Inflammatory macrophage treated with lipopolysaccharide for 1 hour (primary cell): Measurements from ENCODE around the gene TMEM222.

ENCODE experiments used
- DNase-seq, 2 donors: peaks; one replicate each; pipeline ENCODE4 v3.0.0-alpha.2; 2020 to 2022

TMEM222 gene

GRCh38 chr1:27360159-27361043 lies 38.4 kb downstream of the TMEM222 start:
- no peak for DNase-seq

DNA sequence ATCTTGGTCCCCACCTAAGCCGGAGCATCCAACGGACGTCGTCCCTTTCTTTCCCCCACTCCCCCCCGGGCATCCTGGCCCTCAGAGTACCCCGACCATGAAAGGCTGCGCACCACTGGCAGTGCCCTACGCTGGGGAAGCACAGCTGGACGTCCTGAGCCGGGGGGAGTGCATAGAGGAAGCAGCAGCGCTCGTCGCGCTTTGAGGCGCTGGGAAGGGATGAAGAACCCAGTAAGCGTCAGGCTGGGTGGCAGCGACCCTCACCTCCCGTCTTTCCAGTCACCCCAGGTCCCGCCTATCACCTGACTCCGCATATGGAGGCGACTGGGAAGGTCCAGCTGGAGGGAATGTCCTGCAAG lies 39.1 kb downstream of the TMEM222 start:
- DNase-seq = no peak

GRCh38 chr1:27361553-27361952 lies 39.6 kb downstream of the TMEM222 start:
- no peak for DNase-seq

- DNase-seq = no peak
These were observed 42.1 kb downstream of the TMEM222 start for GRCh38 chr1:27363766-27364695.

- DNase-seq = no peak
These were observed 42.9 kb downstream of the TMEM222 start for GRCh38 chr1:27364696-27365371.

DNA sequence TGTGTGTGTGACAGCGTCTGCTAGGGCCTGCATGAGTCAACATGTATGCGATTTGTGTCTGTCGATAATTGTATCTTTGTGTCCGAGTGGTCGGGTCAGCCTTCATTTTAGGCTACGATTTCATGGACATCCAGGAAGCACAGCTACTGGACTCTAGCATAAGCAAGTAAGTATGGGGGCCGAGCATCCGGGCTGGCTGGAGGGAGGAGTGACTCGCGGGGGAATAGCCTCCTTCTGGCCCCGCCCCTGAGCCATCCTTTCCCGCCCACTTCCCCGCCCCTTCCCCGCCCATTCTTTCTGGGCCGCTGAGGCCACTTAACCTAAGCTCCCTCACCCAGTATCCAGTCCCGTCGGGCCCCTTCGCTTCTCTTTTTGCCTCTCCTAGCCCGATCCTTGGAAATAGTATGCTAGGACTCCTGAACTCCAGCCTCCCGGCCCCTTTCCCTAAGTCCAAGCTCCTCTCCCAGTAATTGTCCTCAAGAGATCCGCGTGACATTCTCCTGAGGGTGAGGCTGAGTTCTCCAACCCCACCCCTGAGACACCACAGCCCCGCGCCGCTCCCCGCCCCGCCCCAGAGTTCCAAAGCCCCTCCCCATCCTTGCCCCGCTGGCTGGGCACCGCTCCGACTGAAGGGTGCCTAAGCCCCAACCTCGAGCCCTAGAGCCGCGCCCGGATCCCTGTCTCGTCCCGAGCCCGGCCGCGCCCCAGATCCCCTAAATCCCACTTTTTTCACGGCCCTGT lies 43.6 kb downstream of the TMEM222 start:
- DNase-seq = peak; percentile 78 to 93

DNA sequence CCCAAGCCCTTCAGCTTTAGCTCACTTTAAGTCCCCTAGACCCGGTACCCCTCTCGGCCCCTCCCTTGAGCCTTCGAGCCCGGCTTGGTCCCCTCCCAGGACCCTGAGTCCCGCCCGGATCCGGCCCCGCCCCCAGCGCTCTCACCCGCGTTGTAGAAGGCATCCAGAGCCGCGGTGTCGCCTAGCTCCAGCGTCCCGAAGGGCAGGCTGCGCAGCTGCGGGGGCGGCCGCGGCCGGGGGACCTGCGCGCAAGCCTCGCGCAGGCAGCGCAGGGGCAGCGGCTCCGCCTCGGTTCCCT lies 44.1 kb downstream of the TMEM222 start:
- DNase-seq = peak; percentile 71 to 74

DNA sequence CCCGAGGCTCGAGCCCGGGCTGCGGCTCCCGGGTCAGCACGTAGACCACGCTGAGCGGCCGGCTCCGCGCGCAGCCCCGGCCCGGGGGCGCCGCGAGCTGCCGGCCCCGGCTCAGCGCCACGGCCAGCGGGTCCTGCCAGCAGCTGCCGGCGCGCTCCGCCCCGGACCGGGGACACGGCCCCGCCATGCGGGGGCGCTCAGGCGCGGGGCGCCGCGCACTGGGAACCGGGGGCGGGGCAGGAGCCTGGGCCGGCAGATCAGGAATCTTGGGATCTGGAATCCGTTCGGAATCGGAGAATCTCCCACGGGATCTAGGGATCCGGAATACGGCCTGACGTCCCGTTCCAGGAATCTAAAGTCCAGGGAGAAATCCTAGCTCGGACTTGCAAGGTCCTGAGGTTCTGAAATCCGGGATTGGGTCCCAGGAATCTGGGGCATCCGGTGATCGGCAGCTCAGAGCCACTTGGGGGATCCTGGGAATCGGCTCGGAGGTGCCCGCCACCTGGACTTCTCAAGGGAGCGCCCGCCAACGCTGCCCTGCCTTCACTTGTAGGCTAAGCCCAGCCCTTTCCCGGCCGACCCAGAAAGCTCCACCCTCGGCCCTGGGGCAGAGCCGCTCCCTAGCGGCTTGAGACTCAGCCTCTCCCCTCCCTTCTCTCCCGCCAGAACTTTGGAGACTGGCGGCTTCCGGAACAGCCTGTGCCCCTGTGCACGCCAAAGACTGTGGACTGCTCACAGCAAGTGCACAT lies 44.6 kb downstream of the TMEM222 start, which contains the start of gene MAP3K6:
MAP3K6 (minus strand) TSS at position 551 of the 749 bp plus-strand sequence; CDS start at position 187, 364 bp downstream.
- DNase-seq = peak; percentile 56 to 59

DNA sequence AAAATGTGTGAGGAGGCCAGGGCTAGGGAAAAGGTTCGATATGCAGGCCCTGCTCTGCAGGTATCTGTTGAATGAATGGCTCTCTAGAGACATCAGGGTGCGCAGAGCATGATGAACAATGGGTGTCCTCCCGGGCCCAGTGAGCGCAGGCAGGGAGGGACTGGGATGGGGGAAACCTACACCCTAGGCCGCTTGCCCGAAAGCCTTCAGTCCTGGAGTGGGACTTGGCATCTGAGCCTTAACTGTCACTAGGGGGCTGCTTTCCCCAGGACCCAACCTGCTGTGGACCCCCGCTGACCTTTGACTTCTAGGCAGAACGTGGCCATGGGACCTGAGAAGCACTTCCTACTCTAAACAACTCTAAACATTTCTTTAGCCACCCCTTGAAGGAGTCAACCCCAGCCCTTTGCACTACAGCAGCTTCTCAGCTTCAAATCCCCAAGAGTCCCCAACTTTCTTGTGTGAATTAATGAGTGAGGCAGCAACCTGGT lies 45.2 kb downstream of the TMEM222 start:
- no peak for DNase-seq

- DNase-seq = no peak
These were observed 47.1 kb downstream of the TMEM222 start for GRCh38 chr1:27368869-27369582.

DNA sequence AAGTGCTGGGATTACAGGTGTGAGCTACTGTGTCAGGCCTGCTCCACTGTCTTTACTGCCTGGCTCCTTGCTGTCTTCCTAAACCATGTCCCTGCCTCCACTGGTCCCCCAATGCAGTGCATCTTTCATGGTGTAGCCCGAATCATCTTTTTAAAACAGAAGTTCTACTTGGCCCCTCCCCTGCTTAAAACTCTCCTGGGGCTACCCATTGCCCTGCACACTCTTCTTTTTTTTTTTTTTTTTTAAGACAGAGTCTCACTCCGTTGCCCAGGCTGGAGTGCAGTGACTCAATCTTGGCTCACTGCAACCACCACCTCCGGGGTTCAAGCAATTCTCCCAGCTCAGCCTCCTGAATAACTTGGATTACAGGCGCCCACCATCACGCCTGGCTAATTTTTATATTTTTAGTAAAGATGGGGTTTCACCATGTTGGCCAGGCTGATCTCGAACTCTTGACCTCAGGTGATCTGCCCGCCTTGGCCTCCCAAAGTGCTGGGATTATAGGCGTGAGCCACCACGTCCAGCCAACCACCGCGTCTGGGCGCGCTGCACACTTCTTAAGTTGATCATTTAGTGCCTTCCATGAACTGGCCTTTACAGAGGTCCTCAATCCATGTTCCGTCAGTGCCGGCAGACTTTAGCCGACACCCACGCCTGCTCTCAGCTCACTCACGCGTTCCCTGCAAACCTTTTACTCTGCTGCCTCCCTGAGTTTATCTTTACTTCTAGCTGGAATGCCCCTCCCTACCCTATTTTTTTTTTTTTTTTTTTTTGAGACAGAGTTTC lies 50.3 kb downstream of the TMEM222 start:
- no peak for DNase-seq

- DNase-seq = no peak
These were observed 51.1 kb downstream of the TMEM222 start for GRCh38 chr1:27372808-27373690.

GRCh38 chr1:27374362-27375086 lies 52.6 kb downstream of the TMEM222 start, which contains the start of gene FCN3:
Gene FCN3, minus strand, starts transcription at chr1:27374824. Its CDS starts 6 bp downstream, at chr1:27374818.
- no peak for DNase-seq

DNA sequence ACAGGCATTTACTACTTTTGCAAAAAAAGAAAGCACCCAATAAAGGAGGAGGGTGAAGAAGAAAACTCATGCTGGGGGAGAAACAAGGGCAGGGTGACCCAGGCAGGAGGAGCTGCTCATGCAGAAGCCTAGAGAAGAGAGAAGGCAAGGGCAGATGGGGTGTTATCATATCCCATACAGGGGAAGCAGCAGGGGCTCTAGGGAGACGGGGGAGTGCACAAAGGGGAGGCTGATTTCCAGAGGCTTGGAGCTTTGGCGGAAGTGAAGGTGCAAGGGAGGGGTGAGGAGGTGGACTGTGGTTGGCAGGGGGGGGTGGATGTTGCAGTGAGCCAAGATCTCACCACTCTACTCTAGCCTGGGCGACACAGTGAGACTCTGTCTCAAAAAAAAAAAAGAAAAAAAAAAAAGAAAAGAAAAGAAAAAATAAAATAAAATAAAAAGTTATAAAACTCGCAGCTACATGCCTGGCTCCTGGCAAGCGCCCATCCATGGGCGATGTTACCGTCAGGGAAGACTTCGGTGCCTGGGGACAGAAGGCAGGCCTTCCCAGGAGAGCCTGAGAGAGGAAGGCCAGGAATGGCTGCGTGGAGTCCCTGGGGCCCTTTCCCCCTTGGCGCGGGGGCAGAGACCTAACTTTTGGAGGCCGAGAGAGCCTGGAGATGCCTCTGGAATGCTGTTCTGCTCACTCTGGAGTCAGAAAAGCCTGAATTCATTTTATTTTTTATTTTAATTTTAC lies 56.0 kb downstream of the TMEM222 start:
- no peak for DNase-seq

- DNase-seq = no peak
These were observed 57.7 kb downstream of the TMEM222 start for GRCh38 chr1:27379564-27380122.

DNA sequence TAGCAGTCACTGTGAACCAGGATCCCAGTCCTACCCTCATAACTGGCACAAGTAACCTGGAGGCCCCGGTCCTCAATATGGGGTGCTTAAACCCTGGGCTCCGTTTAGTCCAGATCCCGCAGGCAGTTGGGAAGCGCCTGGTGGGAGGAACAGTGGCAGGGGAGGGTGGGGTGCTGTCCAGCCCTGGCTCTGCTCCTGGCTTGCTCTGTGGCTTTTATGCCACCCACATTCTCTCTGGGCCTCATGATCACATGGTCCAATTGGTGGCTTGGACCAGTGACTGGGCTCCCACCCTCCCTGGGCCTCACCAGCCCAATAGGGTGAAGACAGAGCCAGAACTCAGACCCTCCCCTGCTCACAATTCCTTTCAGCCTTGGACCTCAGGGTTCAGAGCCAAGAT lies 58.3 kb downstream of the TMEM222 start:
- peak in 1 of 2 donors; percentile 34 for DNase-seq
